Neutrophil (primary cell): Measurements from ENCODE around the gene FEN1.

Source experiments
- H3K27ac ChIP-seq: fragments of 200-600 bp; sonication (generic); 2 replicates; pipeline ENCODE4 v1.5.1; 2016; ENCODE audit warnings: mild to moderate bottlenecking, moderate library complexity
- H3K27me3 ChIP-seq: fragments of 200-600 bp; sonication (generic); 2 replicates; pipeline ENCODE4 v1.6.0; 2016; ENCODE audit warnings: mild to moderate bottlenecking
- H3K36me3 ChIP-seq: fragments of 200-600 bp; sonication (generic); 2 replicates; pipeline ENCODE4 v1.5.1; 2017
- H3K4me1 ChIP-seq, 2 experiments: fragments of 200-600 bp in 1 of 2; sonication (generic) in 1 of 2; 1 replicate in 1 of 2; 2 replicates in 1 of 2; pipeline versions ENCODE4 v1.5.1 to v1.6.1; 2013 to 2016; ENCODE audit warnings: low read depth in 1 of 2, low read length in 1 of 2, mild to moderate bottlenecking in 1 of 2, moderate library complexity in 1 of 2; ENCODE audit not compliant: control insufficient read depth in 1 of 2, insufficient read depth in 1 of 2
- H3K4me3 ChIP-seq, 2 experiments: fragments of 200-600 bp in 1 of 2; sonication (generic) in 1 of 2; 1 replicate in 1 of 2; 2 replicates in 1 of 2; pipeline ENCODE4 v1.5.1; 2013 to 2016; ENCODE audit warnings: low read depth in 1 of 2, low read length in 1 of 2, mild to moderate bottlenecking in 1 of 2, moderate library complexity in 1 of 2
- H3K9me3 ChIP-seq: fragments of 200-600 bp; sonication (generic); 2 replicates; pipeline ENCODE4 v1.5.1; 2016
- CTCF ChIP-seq: fragments of 200-600 bp; sonication (generic); IDR thresholded peaks from 2 replicates; pipeline ENCODE4 v1.5.1; 2016; ENCODE audit warnings: antibody characterized with exemption

The FEN1 gene

GRCh38 chr11:61814247-61814957 lies 21.7 kb downstream of the FEN1 start:
- H3K4me3 ChIP-seq, result peak overlapping the region; percentile 75 to 80
- peak overlapping the region; percentile 64 for H3K27ac ChIP-seq
- no peak for TF ChIP-seq CTCF
- peaks cover 23 to 28% of the 10 kb centered on the region in 2 experiments for H3K4me1 ChIP-seq
- no peaks in the 10 kb centered on the region for H3K36me3 ChIP-seq
- no peaks in the 10 kb centered on the region for H3K9me3 ChIP-seq
- H3K27me3 ChIP-seq, result peaks cover 56% of the 10 kb centered on the region

- H3K27me3 ChIP-seq, result peaks cover 63% of the 10 kb centered on the region
- H3K4me3 ChIP-seq, result peak overlapping the region; percentile 75 to 80
- peak overlapping the region; percentile 64 for H3K27ac ChIP-seq
- H3K36me3 ChIP-seq, result no peaks in the 10 kb centered on the region
- no peak for TF ChIP-seq CTCF
- no peaks in the 10 kb centered on the region for H3K9me3 ChIP-seq
- H3K4me1 ChIP-seq, result peaks cover 23 to 28% of the 10 kb centered on the region in 2 experiments
Observed at GRCh38 chr11:61814958-61815789, 22.5 kb downstream of the FEN1 start.

GRCh38 chr11:61815790-61816735 lies 23.4 kb downstream of the FEN1 start:
- peak overlapping the region; percentile 64 for H3K27ac ChIP-seq
- no peaks in the 10 kb centered on the region for H3K9me3 ChIP-seq
- TF ChIP-seq CTCF, result no peak
- H3K4me3 ChIP-seq, result peak overlapping the region; percentile 75 to 80
- H3K27me3 ChIP-seq, result peaks cover 70% of the 10 kb centered on the region
- H3K36me3 ChIP-seq, result no peaks in the 10 kb centered on the region
- H3K4me1 ChIP-seq, result peaks cover 23 to 28% of the 10 kb centered on the region in 2 experiments

GRCh38 chr11:61816736-61817455 lies 24.2 kb downstream of the FEN1 start, which contains the start of gene FADS1:
FADS1 (minus strand) TSS chr11:61817003; CDS start chr11:61816929, 74 bp downstream.
- TF ChIP-seq CTCF, result peak; percentile 56
- Histone ChIP-seq H3K4me1 (peaks cover 23 to 28% of the 10 kb centered on the region in 2 experiments), H3K27ac (peak within 1 kb of the TSS; percentile 64), H3K9me3 (no peaks in the 10 kb centered on the region), H3K4me3 (peak within 1 kb of the TSS; percentile 75 to 80), H3K27me3 (peaks cover 72% of the 10 kb centered on the region), H3K36me3 (no peaks in the 10 kb centered on the region)
